Activated gamma-delta T cell (primary cell): ENCODE results near the gene TBX10.
A peak's percentile ranks its signal among the peaks of the same experiment; 100 is the strongest.
"Not testable (repeated sequence)": the region's sequence is repeated elsewhere in the genome, so short reads cannot be mapped to it uniquely, and the experiment has no call there.

ENCODE experiments used
- DNase-seq: peaks from one replicate; lab custom pipeline; 2025; lab: John Stamatoyannopoulos, UW

The TBX10 gene

DNA sequence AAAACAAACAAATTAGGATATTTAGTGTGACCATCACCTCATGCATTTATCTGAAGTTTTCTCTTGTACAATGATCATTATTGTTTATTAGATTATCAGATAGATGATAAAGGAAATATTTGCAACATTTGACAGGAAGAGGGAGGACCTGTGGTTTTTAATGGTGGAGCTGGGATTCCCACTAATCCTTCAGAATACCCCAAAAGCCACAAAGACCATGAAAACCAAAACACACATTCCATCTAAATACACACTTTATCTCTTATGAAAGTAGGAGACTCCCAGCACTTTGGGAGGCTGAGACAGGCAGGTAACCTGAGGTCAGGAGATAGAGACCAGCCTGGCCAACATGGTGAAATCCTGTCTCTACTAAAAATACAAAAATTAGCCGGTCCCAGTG is 40.4 kb downstream of the TBX10 start:
- DNase-seq: no peak

GRCh38 chr11:67597963-67598362 is 41.6 kb downstream of the TBX10 start:
- DNase-seq: not testable (repeated sequence)

DNA sequence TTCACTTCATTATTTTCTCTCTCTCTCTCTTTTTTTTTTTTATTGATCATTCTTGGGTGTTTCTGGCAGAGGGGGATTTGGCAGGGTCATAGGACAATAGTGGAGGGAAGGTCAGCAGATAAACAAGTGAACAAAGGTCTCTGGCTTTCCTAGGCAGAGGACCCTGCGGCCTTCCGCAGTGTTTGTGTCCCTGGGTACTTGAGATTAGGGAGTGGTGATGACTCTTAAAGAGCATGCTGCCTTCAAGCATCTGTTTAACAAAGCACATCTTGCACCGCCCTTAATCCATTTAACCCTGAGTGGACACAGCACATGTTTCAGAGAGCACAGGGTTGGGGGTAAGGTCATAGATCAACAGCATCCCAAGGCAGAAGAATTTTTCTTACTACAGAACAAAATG is 42.1 kb downstream of the TBX10 start:
- DNase-seq: not testable (repeated sequence)

- DNase-seq: no peak
Observed at GRCh38 chr11:67596753-67597300, 42.7 kb downstream of the TBX10 start.

DNA sequence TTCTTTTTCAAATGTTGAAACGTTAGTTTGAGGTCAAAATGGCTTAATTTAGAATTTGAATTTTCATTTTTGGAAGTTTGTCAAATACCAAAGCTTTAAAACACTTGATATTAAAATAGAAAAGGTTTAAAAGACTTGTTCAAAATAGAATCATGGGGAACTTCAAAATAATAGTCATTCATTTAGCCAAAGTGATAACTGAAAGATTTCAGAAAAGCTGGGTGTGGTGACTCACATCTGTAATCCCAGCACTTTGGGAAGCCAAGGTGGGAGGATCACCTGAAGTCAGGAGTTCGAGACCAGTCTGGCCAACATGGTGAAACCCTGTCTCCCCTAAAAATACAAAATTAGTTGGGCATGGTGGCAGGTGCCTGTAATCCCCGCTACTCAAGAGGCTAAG is 45.1 kb downstream of the TBX10 start:
- DNase-seq: no peak

DNA sequence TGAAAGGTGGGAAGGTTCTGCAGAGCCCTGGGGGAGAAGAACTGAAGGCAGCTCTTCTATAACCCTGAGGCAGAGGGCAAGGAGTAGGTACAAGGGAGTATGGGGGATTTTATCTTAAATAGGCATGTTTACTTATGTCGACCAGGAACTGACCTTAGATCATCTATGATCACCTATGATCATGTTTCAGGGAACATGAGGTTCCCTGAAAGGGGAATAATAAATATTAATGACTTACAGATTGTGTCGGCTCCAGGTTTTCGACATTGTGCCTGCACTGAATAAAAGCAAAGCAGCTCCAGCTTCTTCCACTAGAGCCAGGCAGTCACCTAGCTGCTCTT is 46.0 kb downstream of the TBX10 start:
- no peak for DNase-seq

DNA sequence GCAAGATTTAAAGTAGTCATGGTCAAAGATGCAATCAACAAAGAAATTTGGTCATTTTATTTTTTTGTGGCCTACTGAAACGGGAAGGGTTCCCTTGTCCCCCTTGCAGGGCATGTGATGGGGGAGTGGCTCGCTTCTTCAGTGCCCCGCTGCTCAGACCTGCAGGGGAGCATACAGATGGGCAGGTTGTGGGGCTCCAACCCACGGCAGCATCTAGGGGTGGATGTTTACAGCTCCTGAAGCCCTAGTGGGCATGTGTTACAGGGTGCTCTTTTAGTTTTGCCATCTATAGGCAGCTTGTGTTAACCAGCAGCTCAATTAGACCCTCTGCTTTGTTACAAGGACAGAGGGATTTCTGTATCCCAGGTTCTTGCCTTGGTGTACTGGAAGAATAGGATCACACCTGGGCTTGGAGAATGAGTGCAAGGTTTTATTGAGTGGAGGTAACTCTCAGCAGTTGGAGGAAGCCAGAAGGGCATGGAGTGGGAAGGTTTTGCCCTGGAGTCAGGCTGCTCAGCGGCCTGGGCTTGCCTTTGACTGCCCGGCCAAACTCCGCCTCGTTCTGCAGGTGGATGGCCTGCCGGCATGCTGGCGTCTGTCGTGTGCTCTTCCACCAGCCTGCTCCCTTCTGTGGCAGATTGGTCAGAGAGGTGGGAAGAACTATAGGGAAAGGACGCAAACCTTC is 46.5 kb downstream of the TBX10 start:
- no peak for DNase-seq

DNA sequence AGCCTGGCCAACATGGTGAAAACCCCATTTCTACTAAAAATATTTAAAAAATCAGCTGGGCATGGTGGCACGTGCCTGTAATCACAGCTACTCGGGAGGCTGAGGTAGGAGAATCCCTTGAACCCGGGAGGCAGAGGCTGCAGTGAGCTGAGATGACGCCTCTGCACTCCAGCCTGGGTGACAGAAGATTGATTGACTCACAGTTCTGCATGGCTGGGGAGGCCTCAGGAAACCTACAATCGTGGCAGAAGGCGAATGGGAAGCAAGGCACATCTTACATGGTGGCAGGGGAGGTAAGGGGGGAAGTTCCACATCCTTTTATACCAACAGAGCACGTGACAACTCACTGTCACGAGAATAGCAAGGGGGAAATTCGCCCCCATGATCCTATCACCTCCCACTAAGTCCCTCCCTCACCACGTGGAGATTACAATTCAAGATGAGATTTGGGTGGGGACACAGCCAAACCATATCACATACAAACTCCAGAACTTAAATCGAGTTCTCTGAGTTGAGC is 50.6 kb downstream of the TBX10 start:
- DNase-seq: not testable (repeated sequence)

DNA sequence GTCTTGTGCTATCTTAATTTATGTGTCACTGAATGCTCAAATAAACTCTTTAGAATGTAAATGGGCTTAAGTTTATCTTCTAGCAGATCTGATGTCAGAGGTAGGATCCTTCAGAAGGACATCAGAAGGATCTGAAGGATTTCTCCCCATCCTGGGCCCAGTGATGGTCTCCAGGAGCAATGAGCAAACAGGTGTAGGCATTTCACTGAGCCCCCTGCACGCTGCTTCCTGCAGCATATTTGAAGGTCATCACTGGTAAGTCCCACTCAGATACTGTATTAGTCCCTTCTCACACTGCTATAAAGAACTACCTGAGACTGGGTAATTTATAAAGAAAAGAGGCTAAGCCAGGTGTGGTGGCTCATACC is 51.4 kb downstream of the TBX10 start:
- no peak for DNase-seq

GRCh38 chr11:67586568-67587250 is 52.9 kb downstream of the TBX10 start:
- no peak for DNase-seq

GRCh38 chr11:67585911-67586310 is 53.7 kb downstream of the TBX10 start:
- no peak for DNase-seq

DNA sequence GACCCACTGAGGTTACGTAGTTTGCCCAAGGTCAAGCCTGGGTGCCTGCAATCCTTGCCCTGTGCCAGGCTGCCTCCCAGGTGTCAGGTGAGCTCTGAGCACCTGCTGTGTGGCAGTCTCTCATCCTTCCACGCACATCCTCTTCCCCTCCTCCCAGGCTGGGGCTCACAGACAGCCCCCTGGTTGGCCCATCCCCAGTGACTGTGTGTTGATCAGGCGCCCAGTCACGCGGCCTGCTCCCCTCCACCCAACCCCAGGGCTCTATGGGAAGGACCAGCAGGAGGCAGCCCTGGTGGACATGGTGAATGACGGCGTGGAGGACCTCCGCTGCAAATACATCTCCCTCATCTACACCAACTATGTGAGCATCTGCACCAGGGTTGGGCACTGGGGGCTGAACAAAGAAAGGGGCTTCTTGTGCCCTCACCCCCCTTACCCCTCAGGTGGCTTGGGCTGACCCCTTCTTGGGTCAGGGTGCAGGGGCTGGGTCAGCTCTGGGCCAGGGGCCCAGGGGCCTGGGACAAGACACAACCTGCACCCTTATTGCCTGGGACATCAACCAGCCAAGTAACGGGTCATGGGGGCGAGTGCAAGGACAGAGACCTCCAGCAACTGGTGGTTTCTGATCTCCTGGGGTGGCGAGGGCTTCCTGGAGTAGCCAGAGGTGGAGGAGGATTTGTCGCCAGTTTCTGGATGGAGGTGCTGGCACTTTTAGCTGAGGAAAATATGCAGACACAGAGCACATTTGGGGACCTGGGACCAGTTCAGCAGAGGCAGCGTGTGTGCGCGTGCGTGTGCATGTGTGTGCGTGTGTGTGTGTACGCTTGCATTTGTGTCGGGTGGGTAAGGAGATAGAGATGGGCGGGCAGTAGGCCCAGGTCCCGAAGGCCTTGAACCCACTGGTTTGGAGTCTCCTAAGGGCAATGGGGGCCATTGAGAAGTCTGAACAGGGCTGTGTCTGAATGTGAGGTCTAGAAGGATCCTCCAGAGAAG is 54.4 kb downstream of the TBX10 start:
- DNase-seq: no peak

DNA sequence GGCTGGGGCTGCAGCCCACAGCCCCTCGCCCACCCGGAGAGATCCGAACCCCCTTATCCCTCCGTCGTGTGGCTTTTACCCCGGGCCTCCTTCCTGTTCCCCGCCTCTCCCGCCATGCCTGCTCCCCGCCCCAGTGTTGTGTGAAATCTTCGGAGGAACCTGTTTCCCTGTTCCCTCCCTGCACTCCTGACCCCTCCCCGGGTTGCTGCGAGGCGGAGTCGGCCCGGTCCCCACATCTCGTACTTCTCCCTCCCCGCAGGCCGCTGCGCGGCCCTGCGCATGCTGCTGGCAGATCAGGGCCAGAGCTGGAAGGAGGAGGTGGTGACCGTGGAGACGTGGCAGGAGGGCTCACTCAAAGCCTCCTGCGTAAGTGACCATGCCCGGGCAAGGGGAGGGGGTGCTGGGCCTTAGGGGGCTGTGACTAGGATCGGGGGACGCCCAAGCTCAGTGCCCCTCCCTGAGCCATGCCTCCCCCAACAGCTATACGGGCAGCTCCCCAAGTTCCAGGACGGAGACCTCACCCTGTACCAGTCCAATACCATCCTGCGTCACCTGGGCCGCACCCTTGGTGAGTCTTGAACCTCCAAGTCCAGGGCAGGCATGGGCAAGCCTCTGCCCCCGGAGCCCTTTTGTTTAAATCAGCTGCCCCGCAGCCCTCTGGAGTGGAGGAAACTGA is 55.2 kb downstream of the TBX10 start:
- peak; percentile 21 for DNase-seq

DNA sequence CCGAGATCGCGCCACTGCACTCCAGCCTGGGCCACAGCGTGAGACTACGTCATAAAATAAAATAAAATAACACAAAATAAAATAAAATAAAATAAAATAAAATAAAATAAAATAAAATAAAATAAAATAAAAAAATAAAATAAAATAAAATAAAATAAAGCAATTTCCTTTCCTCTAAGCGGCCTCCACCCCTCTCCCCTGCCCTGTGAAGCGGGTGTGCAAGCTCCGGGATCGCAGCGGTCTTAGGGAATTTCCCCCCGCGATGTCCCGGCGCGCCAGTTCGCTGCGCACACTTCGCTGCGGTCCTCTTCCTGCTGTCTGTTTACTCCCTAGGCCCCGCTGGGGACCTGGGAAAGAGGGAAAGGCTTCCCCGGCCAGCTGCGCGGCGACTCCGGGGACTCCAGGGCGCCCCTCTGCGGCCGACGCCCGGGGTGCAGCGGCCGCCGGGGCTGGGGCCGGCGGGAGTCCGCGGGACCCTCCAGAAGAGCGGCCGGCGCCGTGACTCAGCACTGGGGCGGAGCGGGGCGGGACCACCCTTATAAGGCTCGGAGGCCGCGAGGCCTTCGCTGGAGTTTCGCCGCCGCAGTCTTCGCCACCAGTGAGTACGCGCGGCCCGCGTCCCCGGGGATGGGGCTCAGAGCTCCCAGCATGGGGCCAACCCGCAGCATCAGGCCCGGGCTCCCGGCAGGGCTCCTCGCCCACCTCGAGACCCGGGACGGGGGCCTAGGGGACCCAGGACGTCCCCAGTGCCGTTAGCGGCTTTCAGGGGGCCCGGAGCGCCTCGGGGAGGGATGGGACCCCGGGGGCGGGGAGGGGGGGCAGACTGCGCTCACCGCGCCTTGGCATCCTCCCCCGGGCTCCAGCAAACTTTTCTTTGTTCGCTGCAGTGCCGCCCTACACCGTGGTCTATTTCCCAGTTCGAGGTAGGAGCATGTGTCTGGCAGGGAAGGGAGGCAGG is 56.0 kb downstream of the TBX10 start, which contains the start of gene GSTP1:
Gene GSTP1, plus strand, starts transcription at position 566 of the 958 bp plus-strand sequence. Its CDS starts 32 bp downstream, at position 598.
- peak; percentile 68 for DNase-seq

GRCh38 chr11:67582011-67582410 is 57.6 kb downstream of the TBX10 start:
- no peak for DNase-seq

DNA sequence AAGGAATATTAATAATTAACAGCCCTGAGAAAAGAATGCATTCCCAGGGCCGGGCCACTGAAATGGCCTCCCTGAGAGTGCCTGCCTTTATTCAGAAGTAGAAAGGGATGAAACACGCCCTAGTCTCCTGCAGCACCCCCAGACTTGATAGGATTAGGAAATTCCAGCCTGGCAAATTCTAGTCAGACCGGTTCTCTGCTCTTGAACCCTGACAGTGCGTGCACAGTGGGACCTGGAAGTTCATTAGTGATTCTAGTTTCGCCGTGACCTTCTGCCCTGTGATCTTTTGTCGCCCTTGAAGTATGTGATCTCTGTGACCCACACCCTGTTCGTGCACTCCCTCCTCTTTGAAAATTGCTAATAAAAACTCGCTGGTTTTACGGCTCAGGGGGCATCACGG is 58.1 kb downstream of the TBX10 start:
- DNase-seq: no peak
